Heart left ventricle (tissue), 13 donors: ENCODE results near the gene CACNB2.

Source experiments
- POLR2A ChIP-seq, 2 donors: fragments of 450-650 bp; IDR thresholded peaks; one replicate each; pipeline ENCODE4 v1.6.1; 2017; ENCODE audit warnings: antibody characterized with exemption in 2 of 2, mild to moderate bottlenecking in 2 of 2, moderate library complexity in 2 of 2
- TF ChIP-seq, protein P1 (sequence below), 12 donors: fragments of 200-600 bp; sonication (generic) in 4 of 12; IDR thresholded peaks; one replicate each; pipeline versions ENCODE4 v1.5.0 to v1.8.0; 2018 to 2022; ENCODE audit warnings: antibody characterized with exemption in 12 of 12, mild to moderate bottlenecking in 5 of 12
- donor health status: ischemic (EF 13 %, LVEDD 7.1; RV severe dilation, severe dysfunction).
- donor health status: DM: no; HTN: yes; CAD: no.
- donor health status: DM: no; HTN: no; CAD: no.
- donor health status: ischemic (EF 25% LVEDD 6.9; RV normal size, moderate dysfunction).
- donor health status: ischemic (EF 25% LVEDD 5.7; RV mildly dilated, moderate dysfunction).
- donor health status: ischemic (EF 35%, LVEDD 5.7; RV mildly dilated, moderate dysfunction).
- donor health status: nonischemic (EF 11% LVEDD 7.7; RV severe dilation, severe dysfunction).
- donor health status: DM: yes; HTN: yes; CAD: no.
- donor health status: PGD.
- donor health status: ischemic (EF 29% LVEDD 5.4; RV normal size, mild dysfunction).
- donor health status: nonischemic (EF 23%, LVEDD 6.1; RV moderate dilation, normal function).

DNA sequence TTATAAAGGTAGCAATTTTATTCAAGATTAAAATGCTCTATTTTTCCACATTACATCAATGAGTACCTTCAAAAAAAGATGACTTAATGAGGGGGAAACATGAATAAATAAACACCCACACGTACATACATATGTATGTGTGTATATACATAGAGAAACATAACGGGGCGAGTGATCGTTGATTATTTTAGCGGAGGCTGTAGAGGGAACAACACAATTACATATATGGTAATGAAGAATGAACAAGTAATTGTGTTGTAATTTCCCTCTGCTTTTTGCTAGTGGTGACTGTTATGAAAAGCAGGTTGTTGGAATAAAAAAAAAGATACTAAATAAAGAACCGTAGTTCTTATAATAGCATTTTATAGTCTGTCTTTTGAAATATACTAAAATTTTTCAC lies 63.2 kb downstream of the CACNB2 start:
- TF ChIP-seq, protein P1, sequence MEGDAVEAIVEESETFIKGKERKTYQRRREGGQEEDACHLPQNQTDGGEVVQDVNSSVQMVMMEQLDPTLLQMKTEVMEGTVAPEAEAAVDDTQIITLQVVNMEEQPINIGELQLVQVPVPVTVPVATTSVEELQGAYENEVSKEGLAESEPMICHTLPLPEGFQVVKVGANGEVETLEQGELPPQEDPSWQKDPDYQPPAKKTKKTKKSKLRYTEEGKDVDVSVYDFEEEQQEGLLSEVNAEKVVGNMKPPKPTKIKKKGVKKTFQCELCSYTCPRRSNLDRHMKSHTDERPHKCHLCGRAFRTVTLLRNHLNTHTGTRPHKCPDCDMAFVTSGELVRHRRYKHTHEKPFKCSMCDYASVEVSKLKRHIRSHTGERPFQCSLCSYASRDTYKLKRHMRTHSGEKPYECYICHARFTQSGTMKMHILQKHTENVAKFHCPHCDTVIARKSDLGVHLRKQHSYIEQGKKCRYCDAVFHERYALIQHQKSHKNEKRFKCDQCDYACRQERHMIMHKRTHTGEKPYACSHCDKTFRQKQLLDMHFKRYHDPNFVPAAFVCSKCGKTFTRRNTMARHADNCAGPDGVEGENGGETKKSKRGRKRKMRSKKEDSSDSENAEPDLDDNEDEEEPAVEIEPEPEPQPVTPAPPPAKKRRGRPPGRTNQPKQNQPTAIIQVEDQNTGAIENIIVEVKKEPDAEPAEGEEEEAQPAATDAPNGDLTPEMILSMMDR (IDR thresholded peaks at IDR 0.05), result no peak
- no peak for TF ChIP-seq POLR2A (IDR thresholded peaks at IDR 0.05)
